HCT116 (cell line): Measurements from ENCODE around the gene GDPD3.

Experiments
- CBX3 ChIP-seq: IDR thresholded peaks from 2 replicates; pipeline ENCODE4 v1.6.1; 2012; ENCODE audit warnings: low read depth
- EGR1 ChIP-seq: IDR thresholded peaks from 2 replicates; pipeline ENCODE4 v1.6.1; 2012; ENCODE audit warnings: low read depth
- ELF1 ChIP-seq: IDR thresholded peaks from 2 replicates; pipeline ENCODE4 v1.6.1; 2012; ENCODE audit warnings: low read depth, borderline replicate concordance
- EZH2 ChIP-seq: fragments of 200-600 bp; sonication (generic); IDR thresholded peaks from 2 replicates; pipeline ENCODE4 v1.6.1; 2017; ENCODE audit warnings: antibody characterized with exemption, mixed run types
- EZH2phosphoT487 ChIP-seq: fragments of 200-600 bp; IDR thresholded peaks from 2 replicates; pipeline ENCODE4 v1.6.1; 2018; ENCODE audit warnings: antibody characterized with exemption, borderline replicate concordance
- JUND ChIP-seq: IDR thresholded peaks from 2 replicates; pipeline ENCODE4 v1.6.1; 2012
- POLR2A ChIP-seq: IDR thresholded peaks from 2 replicates; pipeline ENCODE4 v1.7.0; 2011; ENCODE audit warnings: borderline replicate concordance; ENCODE audit not compliant: insufficient read depth, insufficient read length; ENCODE audit errors: extremely low read depth
- POLR2AphosphoS5 ChIP-seq: IDR thresholded peaks from 2 replicates; pipeline ENCODE4 v1.6.1; 2011; ENCODE audit warnings: mild to moderate bottlenecking, low read depth, low read length, moderate library complexity
- REST ChIP-seq: IDR thresholded peaks from 2 replicates; pipeline ENCODE4 v1.6.1; 2012; ENCODE audit warnings: low read depth
- SRF ChIP-seq: IDR thresholded peaks from 2 replicates; pipeline ENCODE4 v1.6.1; 2012; ENCODE audit warnings: low read depth
- ZNF274 ChIP-seq: fragments of 200-500 bp; sonication (Bioruptor generic); IDR thresholded peaks from 2 replicates; pipeline ENCODE4 v1.6.1; 2014; ENCODE audit warnings: mild to moderate bottlenecking, low read depth, low read length, inconsistent platforms
- TF ChIP-seq, protein P1 (sequence below), 3 experiments: fragments of 200-600 bp in 1 of 3; sonication (generic) in 1 of 3; IDR thresholded peaks in 2 of 3; conservative IDR thresholded peaks in 1 of 3; 2 replicates each; pipeline ENCODE4 v1.5.1; 2012 to 2017; ENCODE audit warnings: low read depth in 2 of 3, low read length in 2 of 3, antibody characterized with exemption in 1 of 3, borderline replicate concordance in 1 of 3, control low read depth in 1 of 3, mild to moderate bottlenecking in 1 of 3, mixed read lengths in 1 of 3, mixed run types in 1 of 3, moderate library complexity in 1 of 3; ENCODE audit not compliant: insufficient read depth in 1 of 3
- TF ChIP-seq, protein P2 (sequence below): IDR thresholded peaks from 2 replicates; pipeline ENCODE4 v1.6.1; 2012
- TF ChIP-seq, protein P3 (sequence below): IDR thresholded peaks from 2 replicates; pipeline ENCODE4 v1.6.1; 2011; ENCODE audit warnings: mild to moderate bottlenecking, low read length, moderate library complexity; ENCODE audit not compliant: insufficient replicate concordance; ENCODE audit errors: extremely low read depth

DNA sequence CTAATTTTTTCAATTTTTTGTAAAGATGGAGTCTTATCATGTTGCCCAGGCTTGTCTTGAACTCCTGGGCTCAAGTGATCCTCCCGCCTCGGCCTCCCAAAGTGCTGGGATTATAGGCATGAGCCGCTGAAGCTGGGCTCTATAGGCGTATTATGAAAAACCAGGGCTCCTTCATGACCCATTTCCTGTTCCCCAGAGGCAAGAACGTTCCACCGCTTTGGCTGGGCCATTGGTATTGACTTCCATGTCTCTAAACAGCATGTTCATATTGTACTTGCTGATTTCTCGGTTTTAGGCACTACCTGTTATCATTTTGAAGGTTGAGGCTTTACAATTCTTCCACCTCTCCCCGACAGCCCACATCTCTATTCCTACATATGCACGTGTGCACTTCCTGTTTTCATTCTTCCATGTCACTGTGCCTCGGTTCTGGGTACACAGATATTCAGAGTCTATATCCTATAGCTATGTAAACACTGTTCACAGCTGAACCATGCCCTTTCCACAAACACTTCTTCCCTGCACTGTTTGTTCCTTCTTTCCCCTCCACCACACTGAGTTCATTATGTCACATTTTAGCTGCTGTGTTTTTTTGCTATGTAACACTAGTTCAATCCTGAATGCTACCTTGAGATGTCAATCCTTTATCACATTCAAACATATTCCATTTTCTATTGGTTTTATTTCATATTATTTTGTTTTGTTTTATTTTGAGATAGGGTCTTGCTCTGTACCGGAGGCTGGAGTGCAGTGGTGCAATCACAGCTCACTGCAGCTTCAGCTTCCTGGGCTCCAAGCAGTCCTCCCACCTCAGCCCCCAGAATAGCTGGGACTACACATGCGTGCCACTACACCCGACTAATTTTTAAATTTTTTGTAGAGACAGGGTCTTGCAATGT is 26.5 kb upstream of the GDPD3 start:
- TF ChIP-seq POLR2A (no peak), POLR2AphosphoS5 (no peak), EZH2phosphoT487 (no peak), SRF (no peak), EZH2 (no peak), REST (no peak), JUND (no peak), ZNF274 (no peak), ELF1 (no peak), EGR1 (no peak), CBX3 (no peak)
- TF ChIP-seq, protein P1, sequence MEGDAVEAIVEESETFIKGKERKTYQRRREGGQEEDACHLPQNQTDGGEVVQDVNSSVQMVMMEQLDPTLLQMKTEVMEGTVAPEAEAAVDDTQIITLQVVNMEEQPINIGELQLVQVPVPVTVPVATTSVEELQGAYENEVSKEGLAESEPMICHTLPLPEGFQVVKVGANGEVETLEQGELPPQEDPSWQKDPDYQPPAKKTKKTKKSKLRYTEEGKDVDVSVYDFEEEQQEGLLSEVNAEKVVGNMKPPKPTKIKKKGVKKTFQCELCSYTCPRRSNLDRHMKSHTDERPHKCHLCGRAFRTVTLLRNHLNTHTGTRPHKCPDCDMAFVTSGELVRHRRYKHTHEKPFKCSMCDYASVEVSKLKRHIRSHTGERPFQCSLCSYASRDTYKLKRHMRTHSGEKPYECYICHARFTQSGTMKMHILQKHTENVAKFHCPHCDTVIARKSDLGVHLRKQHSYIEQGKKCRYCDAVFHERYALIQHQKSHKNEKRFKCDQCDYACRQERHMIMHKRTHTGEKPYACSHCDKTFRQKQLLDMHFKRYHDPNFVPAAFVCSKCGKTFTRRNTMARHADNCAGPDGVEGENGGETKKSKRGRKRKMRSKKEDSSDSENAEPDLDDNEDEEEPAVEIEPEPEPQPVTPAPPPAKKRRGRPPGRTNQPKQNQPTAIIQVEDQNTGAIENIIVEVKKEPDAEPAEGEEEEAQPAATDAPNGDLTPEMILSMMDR (IDR thresholded peaks at IDR 0.05 in 2 of 3, conservative IDR thresholded peaks at IDR 0.05 in 1 of 3; ENCODE audit: borderline replicate concordance in 1 of 3, insufficient read depth in 1 of 3, low read depth in 2 of 3, low read length in 2 of 3): no peak
- TF ChIP-seq, protein P2, sequence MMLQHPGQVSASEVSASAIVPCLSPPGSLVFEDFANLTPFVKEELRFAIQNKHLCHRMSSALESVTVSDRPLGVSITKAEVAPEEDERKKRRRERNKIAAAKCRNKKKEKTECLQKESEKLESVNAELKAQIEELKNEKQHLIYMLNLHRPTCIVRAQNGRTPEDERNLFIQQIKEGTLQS: no peak
- TF ChIP-seq, protein P3, sequence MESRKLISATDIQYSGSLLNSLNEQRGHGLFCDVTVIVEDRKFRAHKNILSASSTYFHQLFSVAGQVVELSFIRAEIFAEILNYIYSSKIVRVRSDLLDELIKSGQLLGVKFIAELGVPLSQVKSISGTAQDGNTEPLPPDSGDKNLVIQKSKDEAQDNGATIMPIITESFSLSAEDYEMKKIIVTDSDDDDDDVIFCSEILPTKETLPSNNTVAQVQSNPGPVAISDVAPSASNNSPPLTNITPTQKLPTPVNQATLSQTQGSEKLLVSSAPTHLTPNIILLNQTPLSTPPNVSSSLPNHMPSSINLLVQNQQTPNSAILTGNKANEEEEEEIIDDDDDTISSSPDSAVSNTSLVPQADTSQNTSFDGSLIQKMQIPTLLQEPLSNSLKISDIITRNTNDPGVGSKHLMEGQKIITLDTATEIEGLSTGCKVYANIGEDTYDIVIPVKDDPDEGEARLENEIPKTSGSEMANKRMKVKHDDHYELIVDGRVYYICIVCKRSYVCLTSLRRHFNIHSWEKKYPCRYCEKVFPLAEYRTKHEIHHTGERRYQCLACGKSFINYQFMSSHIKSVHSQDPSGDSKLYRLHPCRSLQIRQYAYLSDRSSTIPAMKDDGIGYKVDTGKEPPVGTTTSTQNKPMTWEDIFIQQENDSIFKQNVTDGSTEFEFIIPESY: no peak
